Immature natural killer cell (primary cell): Measurements from ENCODE around the gene ID3. TPM values are rescaled to one million over a fixed set of nuclear protein-coding genes. Genes with fewer than 3 reads are reported as not detected.
"Not testable (repeated sequence)": the region's sequence is repeated elsewhere in the genome, so short reads cannot be mapped to it uniquely, and the experiment has no call there.

Experiments
- DNase-seq, 3 donors: peaks; one replicate each; pipeline ENCODE4 v3.0.0; 2022; ENCODE audit warnings: mixed read lengths in 1 of 3
- H3K27ac Mint-ChIP-seq, 6 donors: one replicate each; pipeline ENCODE4 v1.8.0; 2020; ENCODE audit warnings: mixed read lengths in 6 of 6, mild to moderate bottlenecking in 5 of 6, inconsistent platforms in 4 of 6, moderate library complexity in 3 of 6
- H3K27me3 Mint-ChIP-seq, 3 donors: one replicate each; pipeline ENCODE4 v1.8.0; 2020 to 2021; ENCODE audit warnings: low read depth in 3 of 3, mild to moderate bottlenecking in 3 of 3, mixed read lengths in 3 of 3, moderate library complexity in 3 of 3, inconsistent platforms in 1 of 3
- H3K36me3 Mint-ChIP-seq, 3 donors: one replicate each; pipeline ENCODE4 v1.8.0; 2020; ENCODE audit warnings: mixed read lengths in 3 of 3, inconsistent platforms in 2 of 3, mild to moderate bottlenecking in 2 of 3
- H3K4me1 Mint-ChIP-seq, 2 donors: one replicate each; pipeline ENCODE4 v1.8.0; 2020; ENCODE audit warnings: inconsistent platforms in 2 of 2, mild to moderate bottlenecking in 2 of 2, mixed read lengths in 2 of 2, moderate library complexity in 1 of 2
- H3K4me3 Mint-ChIP-seq, 5 donors: one replicate each; pipeline ENCODE4 v1.8.0; 2020; ENCODE audit warnings: mild to moderate bottlenecking in 5 of 5, mixed read lengths in 5 of 5, inconsistent platforms in 3 of 5, moderate library complexity in 3 of 5
- H3K9me3 Mint-ChIP-seq, 6 donors: one replicate each; pipeline ENCODE4 v1.8.0; 2020; ENCODE audit warnings: mild to moderate bottlenecking in 6 of 6, mixed read lengths in 6 of 6, inconsistent platforms in 4 of 6, moderate library complexity in 3 of 6
- polyA plus RNA-seq, 3 donors: library from polyadenylated mRNA; unstranded; fragments of 300-500 nt; fragmentation: Illumina TruSeq; gene quantifications; one replicate each; pipeline ENCODE4 v1.2.3, GENCODE V29; 2021

Gene ID3
- polyA plus RNA-seq, 3 donors from 2014 or later = 0.28 to 2.5 TPM; not detected in 1

DNA sequence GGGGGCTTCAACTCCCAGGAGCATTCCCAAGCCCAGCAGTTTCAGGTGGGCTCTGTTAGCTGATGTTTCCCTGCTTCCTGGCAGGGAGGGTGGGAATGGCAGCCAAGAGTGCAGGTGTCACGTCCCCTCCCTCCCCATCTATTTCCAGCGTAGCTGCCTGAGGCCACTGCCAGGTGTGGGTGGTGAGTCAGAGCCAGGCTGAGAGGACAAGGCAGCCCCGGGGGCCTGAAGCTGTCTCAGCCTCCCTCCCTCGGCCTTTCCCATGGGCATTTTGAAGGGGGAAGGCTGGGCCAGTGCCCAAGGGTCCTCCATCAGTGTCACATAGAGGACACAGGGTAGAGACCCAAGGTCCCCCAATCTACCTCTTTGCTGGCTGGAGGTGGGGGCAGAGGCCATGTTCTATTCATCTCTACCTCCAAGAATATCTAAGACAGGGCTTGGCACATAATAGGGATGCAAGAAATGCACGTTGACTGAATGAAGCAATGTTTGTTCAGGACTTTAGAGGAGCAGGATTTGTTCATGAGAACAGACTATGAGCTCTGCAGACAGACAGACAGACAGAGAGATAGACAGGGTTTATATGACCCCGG is 34.4 kb upstream of the ID3 start:
- Mint-ChIP-seq H3K4me3 (no peak overlapping the region), H3K9me3 (no peaks in the 10 kb centered on the region), H3K36me3 (no peaks in the 10 kb centered on the region), H3K27me3 (peaks cover 0 to 6% (median 2%) of the 10 kb centered on the region in 3 donors), H3K27ac (no peak overlapping the region), H3K4me1 (peaks cover 31 to 36% of the 10 kb centered on the region in 2 donors)
- DNase-seq = no peak

DNA sequence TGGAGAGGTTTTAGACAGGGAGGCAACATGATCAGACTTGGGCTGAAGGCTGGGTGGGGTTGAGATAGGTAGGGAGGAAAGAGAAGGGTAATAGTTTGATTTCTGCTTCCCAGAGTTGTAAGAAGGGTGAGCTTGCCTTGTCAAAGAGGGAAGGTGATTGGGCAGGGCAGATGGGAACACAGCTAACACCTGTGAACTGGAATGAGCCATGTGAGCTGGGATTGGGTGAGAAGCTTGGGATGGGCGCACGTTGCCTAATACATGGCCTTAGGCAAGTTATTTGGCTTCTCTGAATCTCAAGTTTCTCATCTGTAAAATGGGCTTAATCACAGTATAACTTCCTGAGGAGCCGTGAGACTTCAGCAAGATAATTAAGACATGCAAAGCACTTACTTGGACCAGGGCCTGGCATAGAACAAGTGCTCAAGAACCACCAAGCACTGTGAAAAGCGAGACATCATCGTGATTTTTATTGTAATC is 33.8 kb upstream of the ID3 start:
- H3K4me3 Mint-ChIP-seq = no peak overlapping the region
- H3K27me3 Mint-ChIP-seq = peaks cover 0 to 6% (median 2%) of the 10 kb centered on the region in 3 donors
- H3K36me3 Mint-ChIP-seq = no peaks in the 10 kb centered on the region
- H3K9me3 Mint-ChIP-seq = no peaks in the 10 kb centered on the region
- H3K4me1 Mint-ChIP-seq = peaks cover 31 to 34% of the 10 kb centered on the region in 2 donors
- H3K27ac Mint-ChIP-seq = peak overlapping the region in 2 of 6 donors; percentile 19 to 28
- no peak for DNase-seq

DNA sequence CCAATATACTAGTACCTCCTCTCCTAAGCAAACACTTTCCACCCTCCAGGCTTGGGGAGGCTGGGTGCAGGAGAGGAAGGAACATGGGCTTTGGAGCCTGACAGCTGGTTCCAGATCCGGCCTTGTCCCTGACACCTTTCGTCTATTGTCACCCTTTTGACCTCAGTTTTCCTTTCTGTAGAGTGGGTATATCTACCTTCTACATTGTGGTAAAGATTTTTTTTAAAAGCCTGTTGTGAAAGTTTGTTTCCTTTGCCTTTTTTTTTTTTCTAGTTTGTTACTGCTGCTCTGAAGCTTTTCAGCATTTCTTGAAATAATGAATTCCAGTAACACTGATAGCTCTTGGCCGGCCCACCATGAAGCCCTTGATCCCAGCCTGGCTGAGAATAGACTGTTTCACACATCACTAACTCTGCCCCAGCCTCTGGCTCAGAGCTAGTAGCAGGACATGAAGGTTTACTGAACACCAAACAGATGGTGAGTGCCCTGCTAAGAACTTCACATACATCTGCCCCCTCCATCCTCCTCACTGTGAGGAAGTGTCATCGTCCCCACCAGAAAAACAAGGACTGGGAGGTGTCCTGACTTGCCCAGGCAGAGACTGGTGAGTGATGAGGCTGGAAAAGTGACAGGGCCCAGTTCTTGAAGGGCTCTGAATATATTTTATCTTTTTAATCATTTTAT is 33.0 kb upstream of the ID3 start:
- no peaks in the 10 kb centered on the region for H3K9me3 Mint-ChIP-seq
- H3K27me3 Mint-ChIP-seq = peaks cover 0 to 6% (median 2%) of the 10 kb centered on the region in 3 donors
- peak overlapping the region in 1 of 5 donors; percentile 1 for H3K4me3 Mint-ChIP-seq
- H3K27ac Mint-ChIP-seq = peak overlapping the region in 5 of 6 donors; percentile 9 to 83 (median 50)
- H3K36me3 Mint-ChIP-seq = no peaks in the 10 kb centered on the region
- H3K4me1 Mint-ChIP-seq = peaks cover 24 to 27% of the 10 kb centered on the region in 2 donors
- DNase-seq = no peak

DNA sequence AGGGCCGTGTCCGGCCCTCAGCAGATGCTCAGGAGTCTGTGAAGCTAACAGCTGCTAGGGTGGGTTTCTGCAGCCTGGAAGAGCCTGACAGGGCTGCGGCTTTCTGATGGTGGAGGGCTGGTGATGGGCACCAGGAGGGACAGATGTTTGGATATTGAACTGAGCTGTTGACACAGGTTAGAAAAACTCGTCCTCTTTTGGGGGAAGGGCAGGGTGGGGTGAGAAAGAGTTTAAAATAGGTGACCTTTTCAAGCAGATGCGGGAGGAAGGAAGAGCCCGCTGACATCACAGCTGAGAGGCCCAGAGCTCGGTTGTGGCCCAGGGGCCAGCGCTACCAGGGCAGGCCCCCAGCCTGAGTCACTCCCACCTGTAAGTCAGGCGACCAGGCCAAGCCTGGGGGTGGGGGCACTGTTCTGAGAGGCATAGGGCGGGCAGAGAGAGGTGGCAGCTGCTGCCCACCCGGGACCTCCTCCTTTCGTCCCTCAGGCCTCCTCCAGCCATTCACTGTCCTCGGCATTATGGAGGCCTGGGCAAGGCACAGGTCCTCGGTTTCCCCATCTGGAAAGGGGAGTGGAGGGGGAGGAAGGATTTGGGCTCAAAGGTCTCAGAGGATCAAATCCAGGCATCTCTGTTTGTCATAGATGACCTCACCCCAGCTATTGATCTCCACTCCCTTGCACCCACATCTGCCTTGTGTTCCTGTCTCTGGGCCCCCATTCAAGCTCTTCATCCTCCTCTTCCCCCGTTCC is 32.3 kb upstream of the ID3 start:
- peaks cover 23 to 25% of the 10 kb centered on the region in 2 donors for H3K4me1 Mint-ChIP-seq
- peaks cover 0 to 4% (median 2%) of the 10 kb centered on the region in 3 donors for H3K27me3 Mint-ChIP-seq
- H3K36me3 Mint-ChIP-seq = no peaks in the 10 kb centered on the region
- peak overlapping the region in 2 of 5 donors; percentile 1 to 13 for H3K4me3 Mint-ChIP-seq
- H3K27ac Mint-ChIP-seq = peak overlapping the region in 5 of 6 donors; percentile 18 to 56 (median 47)
- peak in 2 of 3 donors; percentile 8 to 10 for DNase-seq
- H3K9me3 Mint-ChIP-seq = no peaks in the 10 kb centered on the region

DNA sequence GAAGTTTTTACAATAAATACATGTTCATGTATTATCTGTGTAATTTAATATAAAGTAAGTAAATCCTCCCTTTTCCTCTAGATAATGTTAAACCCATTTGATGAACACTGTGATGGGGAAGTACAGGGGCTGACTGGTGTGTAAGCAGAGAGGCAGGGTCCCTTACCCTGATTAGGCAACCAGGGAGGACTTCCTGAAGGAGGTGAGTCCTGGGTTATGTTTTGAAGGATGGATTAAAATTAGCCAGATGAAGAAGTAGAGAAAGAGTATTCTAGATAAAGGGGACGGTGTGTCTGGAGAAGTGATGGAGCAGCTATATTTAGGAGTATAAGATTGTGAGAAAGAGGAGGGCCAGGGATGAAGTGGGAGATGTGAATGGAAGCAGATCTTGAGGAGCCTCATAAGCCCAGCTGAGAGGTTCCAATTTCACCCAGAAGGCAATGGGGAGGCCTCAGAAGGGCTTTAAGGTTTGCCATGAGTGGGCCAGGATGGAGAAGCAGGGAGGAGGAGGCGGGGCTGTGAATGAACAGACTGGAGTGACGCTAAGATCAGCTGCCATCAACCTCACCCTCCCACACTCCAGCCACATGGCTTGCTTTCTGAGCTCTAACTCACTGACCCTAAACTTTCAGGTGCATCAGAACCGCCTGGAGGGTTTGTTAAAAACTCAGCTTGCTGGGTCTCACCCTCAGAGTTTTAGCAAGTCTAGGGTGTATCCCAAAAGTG is 30.9 kb upstream of the ID3 start:
- no peaks in the 10 kb centered on the region for H3K9me3 Mint-ChIP-seq
- DNase-seq = no peak
- H3K27me3 Mint-ChIP-seq = no peaks in the 10 kb centered on the region
- H3K4me3 Mint-ChIP-seq = no peak overlapping the region
- H3K36me3 Mint-ChIP-seq = no peaks in the 10 kb centered on the region
- peaks cover 23 to 25% of the 10 kb centered on the region in 2 donors for H3K4me1 Mint-ChIP-seq
- peak overlapping the region in 2 of 6 donors; percentile 3 to 8 for H3K27ac Mint-ChIP-seq

DNA sequence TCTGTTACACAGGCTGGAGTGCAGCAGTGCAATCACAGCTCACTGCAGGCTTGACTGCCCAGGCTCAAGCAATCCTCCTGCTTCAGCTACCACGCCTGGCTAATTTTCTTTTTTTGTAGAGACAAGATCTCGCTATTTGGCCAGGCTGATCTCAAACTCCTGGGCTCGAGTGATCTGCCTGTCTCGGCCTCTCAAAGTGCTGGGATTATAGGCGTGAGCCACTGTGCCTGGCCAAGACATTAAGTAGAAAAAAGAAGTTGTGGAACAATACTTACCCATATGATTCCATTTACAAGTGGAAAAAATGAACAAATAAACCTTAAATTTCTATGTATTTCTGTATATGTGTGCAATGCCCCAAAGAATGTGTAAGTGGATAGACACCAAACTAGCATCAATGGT is 30.3 kb upstream of the ID3 start:
- no peak for DNase-seq
- Mint-ChIP-seq H3K9me3 (no peaks in the 10 kb centered on the region), H3K36me3 (no peaks in the 10 kb centered on the region), H3K4me3 (no peak overlapping the region), H3K4me1 (peaks cover 23 to 25% of the 10 kb centered on the region in 2 donors), H3K27me3 (no peaks in the 10 kb centered on the region), H3K27ac (no peak overlapping the region)

DNA sequence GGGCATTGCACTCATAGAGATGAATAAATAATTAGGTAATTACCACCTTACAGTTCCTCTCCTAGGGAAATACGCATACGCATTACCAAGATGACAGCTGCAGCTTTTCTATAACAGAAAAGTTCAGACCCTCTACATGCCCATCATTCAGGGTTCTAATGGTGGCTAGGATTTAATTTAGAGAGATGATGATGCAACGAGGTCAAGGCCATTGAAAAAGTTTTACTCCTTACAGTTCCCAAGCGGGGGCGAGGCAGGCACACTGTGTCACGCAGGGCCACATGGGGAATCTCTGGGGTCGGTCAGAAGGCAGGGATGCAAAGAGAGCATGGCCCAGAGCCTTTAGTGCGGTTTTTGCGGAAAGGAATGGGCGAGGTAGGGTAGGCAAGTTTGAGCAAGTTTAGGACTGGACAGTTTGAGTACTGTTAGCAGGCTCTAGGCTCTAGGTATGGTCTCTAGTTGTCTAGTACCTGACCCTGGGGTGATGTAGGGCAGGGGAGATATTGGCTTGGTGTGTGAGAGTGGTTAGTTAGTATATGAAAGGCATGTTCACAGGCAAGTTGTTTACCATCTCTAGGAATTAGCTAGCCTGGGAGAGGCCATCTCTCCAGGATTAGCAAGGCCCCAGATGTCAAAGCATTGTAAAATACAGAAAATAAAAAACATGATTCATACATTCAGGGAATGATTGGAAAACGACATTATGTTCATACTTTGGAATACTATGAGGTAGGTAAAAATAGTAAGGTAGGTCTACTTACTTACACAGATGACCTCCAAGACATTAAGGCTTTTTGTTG is 29.6 kb upstream of the ID3 start:
- peaks cover 23 to 25% of the 10 kb centered on the region in 2 donors for H3K4me1 Mint-ChIP-seq
- no peak for DNase-seq
- no peak overlapping the region for H3K4me3 Mint-ChIP-seq
- no peaks in the 10 kb centered on the region for H3K27me3 Mint-ChIP-seq
- H3K36me3 Mint-ChIP-seq = no peaks in the 10 kb centered on the region
- no peak overlapping the region for H3K27ac Mint-ChIP-seq
- H3K9me3 Mint-ChIP-seq = no peaks in the 10 kb centered on the region

DNA sequence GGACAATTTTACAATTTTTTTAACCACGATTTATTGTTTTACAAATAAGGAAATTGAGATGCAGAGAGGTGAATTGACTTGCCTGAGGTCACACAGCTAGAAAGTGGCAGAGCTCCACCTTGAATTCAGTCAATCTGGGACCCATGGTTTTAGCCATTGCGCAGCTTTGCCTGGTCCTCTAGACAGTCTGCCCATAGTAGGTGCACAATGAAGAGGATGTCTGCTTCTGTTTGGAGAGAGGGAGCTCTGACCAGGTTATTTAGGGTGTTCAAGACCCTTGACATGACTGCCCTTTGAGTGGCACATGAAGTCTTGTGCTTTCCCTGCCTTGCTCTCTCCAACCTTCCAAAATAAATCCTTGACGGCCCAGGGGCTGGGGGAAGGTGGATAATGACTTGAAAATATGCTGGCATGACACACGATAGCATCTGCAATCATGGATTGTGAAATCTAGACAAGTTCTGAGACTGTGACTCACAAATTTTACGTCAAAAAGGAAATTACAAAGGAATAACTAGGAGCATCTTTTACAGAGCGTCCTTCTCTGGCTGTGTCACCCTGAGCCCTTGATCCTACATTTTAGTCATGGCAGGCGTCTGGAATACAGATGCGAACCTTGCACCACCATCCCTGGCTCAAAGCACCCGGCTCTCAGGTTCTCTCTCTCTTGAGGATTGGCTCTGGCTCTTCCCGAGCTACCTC is 26.2 kb upstream of the ID3 start:
- Mint-ChIP-seq H3K27me3 (no peaks in the 10 kb centered on the region), H3K9me3 (no peaks in the 10 kb centered on the region), H3K4me1 (peaks cover 0 to 4% of the 10 kb centered on the region in 2 donors), H3K36me3 (no peaks in the 10 kb centered on the region), H3K4me3 (no peak overlapping the region), H3K27ac (no peak overlapping the region)
- no peak for DNase-seq

DNA sequence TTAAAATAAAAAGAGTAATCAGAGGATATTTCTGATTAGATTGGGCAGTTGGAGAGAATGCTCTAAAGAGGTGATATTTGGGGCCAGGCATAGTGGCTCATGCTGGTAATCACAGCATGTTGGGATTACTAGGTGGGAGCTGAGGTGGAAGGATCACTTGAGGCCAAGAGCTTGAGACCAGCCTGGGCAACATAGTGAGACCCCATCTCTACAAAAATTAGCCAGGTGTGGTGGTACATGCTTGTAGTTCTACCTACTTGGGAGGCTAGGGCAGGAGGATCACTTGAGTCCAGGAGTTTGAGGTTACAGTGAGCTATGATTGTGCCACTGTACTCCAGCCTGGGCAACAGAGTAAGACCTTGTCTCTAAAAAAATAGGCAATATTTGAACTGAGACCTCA is 24.4 kb upstream of the ID3 start:
- H3K4me3 Mint-ChIP-seq, DNase-seq: not testable (repeated sequence)

DNA sequence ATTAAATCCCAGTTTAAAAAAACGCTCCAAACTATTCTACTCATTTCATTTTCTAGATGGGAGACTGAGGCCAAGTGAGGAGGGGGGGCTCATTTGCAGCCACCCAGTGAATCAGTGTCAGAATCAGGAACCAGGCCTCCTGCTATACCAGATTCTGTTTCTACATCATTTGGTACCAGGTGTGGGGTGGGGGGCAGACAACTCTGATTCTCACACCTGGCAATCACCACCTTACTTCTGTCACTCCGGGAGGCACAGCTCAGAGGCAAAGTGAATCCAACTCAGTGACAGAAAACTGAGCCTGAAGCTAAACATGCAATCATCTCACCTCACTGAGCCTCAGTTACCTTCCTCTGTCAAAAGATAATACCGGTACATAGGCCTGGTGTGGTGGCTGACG is 23.5 kb upstream of the ID3 start:
- Mint-ChIP-seq H3K36me3 (no peaks in the 10 kb centered on the region), H3K4me3 (no peak overlapping the region), H3K4me1 (no peaks in the 10 kb centered on the region), H3K9me3 (no peaks in the 10 kb centered on the region), H3K27ac (no peak overlapping the region), H3K27me3 (peaks cover 0 to 2% (median 0%) of the 10 kb centered on the region in 3 donors)
- no peak for DNase-seq

More for the DNA sequence above, 24.4 kb upstream of the ID3 start:
- not testable (repeated sequence) for H3K27me3 Mint-ChIP-seq, H3K9me3 Mint-ChIP-seq, H3K27ac Mint-ChIP-seq, H3K4me1 Mint-ChIP-seq, H3K36me3 Mint-ChIP-seq

DNA sequence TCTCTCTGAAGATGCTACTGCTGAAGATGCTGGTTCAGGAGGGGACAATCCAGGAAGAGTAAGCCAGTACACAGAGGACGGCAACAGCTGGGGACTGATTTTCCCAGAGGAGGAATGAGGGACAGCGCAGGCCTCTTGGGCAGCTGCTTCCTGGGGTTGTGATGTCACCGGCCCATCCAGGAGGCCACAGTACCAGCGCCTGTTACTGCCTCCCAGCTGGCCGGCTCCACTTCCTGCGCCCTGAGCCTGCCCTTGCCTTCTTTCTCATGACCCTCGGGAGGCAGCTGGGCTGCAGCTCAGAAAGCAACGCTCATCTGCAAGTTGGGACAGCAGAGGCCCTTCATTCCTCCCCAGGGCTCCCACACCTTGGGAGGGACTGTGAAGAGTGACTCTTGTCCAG is 21.9 kb upstream of the ID3 start:
- H3K36me3 Mint-ChIP-seq = no peaks in the 10 kb centered on the region
- no peak overlapping the region for H3K4me3 Mint-ChIP-seq
- no peak for DNase-seq
- H3K27me3 Mint-ChIP-seq = peaks cover 0 to 2% (median 1%) of the 10 kb centered on the region in 3 donors
- no peak overlapping the region for H3K27ac Mint-ChIP-seq
- no peaks in the 10 kb centered on the region for H3K9me3 Mint-ChIP-seq
- no peaks in the 10 kb centered on the region for H3K4me1 Mint-ChIP-seq

DNA sequence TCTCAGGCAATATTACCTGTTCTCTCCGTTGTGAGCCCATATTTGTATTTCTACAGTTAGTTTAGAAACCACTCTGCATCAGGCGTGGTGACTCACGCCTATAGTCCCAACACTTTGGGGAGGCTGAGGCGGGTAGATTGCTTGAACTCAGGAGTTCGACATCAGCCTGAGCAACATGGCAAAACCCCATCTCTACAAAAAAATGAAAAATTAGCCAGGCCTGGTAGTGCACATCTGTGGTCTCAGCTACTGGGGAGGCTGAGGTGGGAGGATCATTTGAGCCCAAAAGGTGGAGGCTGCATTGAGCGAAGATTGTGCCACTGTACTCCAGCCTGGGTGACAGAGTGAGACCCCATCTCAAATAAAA is 19.7 kb upstream of the ID3 start:
- no peak overlapping the region for H3K4me3 Mint-ChIP-seq
- H3K27ac Mint-ChIP-seq = no peak overlapping the region
- no peaks in the 10 kb centered on the region for H3K36me3 Mint-ChIP-seq
- H3K9me3 Mint-ChIP-seq = no peaks in the 10 kb centered on the region
- peaks cover 0 to 2% (median 1%) of the 10 kb centered on the region in 3 donors for H3K27me3 Mint-ChIP-seq
- no peak for DNase-seq
- no peaks in the 10 kb centered on the region for H3K4me1 Mint-ChIP-seq
